Measurements from ENCODE around the gene THAP4.
A peak's percentile ranks its signal among the peaks of the same experiment; 100 is the strongest.

THAP4 gene

DNA sequence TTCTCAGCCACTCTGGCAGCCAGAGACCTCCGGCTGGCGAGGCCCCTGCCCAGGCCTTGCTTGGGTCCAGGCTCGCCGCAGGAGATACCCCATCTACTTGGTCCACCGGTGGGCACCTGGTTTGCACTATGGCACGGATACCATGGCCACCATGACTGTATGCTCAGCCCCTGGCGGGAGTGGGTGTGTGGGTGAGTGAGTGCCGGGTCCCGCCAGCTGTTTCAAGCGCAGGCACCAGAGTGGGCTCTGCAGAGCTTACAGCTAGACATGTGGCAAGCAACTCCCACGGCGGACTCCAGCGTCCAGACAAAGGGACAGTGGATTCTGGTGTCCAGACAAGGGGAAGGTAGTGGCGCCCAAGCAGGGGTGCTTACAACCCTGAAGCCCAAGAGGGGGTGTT is 2.0 kb upstream of the THAP4 start:
- H3K27me3 ChIP-seq (replicated peaks; ENCODE audit: control insufficient read depth, insufficient read depth, low read length): no peaks in the 10 kb centered on the region
- TF ChIP-seq, protein P1, sequence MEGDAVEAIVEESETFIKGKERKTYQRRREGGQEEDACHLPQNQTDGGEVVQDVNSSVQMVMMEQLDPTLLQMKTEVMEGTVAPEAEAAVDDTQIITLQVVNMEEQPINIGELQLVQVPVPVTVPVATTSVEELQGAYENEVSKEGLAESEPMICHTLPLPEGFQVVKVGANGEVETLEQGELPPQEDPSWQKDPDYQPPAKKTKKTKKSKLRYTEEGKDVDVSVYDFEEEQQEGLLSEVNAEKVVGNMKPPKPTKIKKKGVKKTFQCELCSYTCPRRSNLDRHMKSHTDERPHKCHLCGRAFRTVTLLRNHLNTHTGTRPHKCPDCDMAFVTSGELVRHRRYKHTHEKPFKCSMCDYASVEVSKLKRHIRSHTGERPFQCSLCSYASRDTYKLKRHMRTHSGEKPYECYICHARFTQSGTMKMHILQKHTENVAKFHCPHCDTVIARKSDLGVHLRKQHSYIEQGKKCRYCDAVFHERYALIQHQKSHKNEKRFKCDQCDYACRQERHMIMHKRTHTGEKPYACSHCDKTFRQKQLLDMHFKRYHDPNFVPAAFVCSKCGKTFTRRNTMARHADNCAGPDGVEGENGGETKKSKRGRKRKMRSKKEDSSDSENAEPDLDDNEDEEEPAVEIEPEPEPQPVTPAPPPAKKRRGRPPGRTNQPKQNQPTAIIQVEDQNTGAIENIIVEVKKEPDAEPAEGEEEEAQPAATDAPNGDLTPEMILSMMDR (IDR thresholded peaks at IDR 0.05; ENCODE audit: insufficient read depth, low read length, poor library complexity, severe bottlenecking): no peak
- no peak for DNase-seq (ENCODE audit: extremely low read depth, insufficient read length)
- peaks cover 3% of the 10 kb centered on the region; the same call in 1 of the 2 replicates for H3K36me3 ChIP-seq (ENCODE audit: control insufficient read depth, insufficient read depth, low read length)
- no peak overlapping the region for H3K4me3 ChIP-seq (replicated peaks; ENCODE audit: low read depth, low read length)

DNA sequence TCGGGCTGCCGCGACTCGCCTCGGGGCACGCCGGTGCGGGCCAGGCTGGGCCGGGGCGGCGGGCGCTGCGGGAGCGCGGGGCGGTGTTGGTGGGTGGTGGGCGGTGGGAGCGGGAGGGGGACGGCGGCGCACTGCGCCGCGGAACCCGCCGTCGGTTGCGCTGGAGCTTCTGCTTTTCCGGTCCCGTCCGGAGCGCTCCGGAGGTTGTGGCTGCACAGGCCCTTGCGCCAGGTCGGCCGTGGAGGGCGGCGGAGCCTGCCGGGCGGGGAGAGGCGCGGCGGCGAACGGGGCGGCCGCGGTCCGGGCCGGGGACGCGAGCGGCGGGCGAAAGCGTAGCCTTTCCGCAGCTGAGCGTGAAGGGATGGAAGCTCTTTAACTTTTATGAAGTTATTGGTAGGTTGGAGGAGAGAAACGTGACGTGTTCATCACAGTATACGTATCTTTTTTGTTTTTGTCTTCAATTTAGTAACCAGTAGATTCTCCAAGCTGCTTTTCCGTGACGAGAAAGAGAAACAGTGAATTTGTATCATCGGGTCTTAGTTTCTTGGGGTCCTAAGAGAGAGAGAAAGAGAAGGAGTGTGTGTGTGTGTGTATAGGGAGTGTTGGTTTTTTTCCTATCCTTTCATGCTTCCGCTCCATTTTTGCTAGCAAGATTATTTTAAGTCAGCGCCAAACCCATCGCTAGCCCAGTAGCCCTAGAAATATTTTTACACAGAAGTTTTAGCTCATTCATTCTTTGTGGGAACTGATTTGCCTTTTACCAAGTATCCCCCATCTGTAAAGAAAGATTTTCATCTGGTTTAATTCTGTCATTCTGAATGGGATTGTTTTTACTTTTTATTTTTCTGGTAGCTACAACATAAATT is 1.1 kb upstream of the THAP4 start:
- Histone ChIP-seq H3K27me3 (replicated peaks; ENCODE audit: control insufficient read depth, insufficient read depth, low read length) (no peaks in the 10 kb centered on the region), H3K4me3 (replicated peaks; ENCODE audit: low read depth, low read length) (peak overlapping the region; percentile 89), H3K36me3 (ENCODE audit: control insufficient read depth, insufficient read depth, low read length) (peaks cover 7% of the 10 kb centered on the region)
- DNase-seq (ENCODE audit: extremely low read depth, insufficient read length): no peak
- TF ChIP-seq, protein P1 (IDR thresholded peaks at IDR 0.05; ENCODE audit: insufficient read depth, low read length, poor library complexity, severe bottlenecking): no peak

DNA sequence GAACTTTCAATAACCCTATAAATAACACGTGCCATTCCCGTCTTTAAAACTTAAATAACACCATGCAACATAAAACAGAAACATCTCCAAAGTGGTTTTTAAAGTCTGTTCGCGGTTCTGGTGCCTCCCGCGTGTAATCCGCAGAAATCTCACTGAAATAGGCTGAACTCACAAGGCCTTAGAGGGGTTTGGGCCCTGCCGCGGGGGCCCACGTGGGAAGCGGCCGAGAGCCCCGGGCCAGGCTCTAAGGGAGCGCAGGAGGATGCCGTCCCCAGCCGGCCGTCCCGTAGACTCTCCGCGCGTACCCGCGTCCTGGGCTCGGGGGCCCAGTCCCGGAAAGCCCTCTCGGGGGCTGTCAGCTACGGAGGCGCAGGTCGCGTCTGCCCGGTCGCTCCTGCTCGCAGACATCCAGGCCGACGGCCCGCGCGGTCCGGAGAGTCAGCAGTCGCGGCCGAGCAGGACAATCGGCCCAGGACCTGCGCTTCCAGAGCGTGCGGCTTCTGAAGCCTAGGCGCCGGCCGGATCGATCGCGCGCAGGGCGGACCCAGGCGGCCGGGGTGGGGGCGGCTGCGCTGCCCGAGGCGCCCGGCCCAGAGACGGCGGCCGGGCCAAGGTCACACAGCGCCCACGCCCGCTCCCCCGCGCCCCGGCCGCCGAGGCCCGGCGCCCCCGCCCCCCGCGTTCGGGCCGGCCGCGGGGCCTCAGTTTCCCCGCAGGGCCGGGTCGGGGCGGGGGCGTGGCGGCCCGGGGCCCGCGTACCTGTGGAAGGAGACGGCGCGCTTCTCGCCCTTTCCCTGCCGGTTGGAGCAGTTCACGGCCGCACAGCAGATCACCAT is 558 bp downstream of the THAP4 start:
- TF ChIP-seq, protein P1 (IDR thresholded peaks at IDR 0.05; ENCODE audit: insufficient read depth, low read length, poor library complexity, severe bottlenecking): no peak
- H3K27me3 ChIP-seq (replicated peaks; ENCODE audit: control insufficient read depth, insufficient read depth, low read length): no peaks in the 10 kb centered on the region
- H3K4me3 ChIP-seq (replicated peaks; ENCODE audit: low read depth, low read length): peak overlapping the region; percentile 89
- DNase-seq (ENCODE audit: extremely low read depth, insufficient read length): peak; percentile 70
- H3K36me3 ChIP-seq (ENCODE audit: control insufficient read depth, insufficient read depth, low read length): peaks cover 13% of the 10 kb centered on the region

DNA sequence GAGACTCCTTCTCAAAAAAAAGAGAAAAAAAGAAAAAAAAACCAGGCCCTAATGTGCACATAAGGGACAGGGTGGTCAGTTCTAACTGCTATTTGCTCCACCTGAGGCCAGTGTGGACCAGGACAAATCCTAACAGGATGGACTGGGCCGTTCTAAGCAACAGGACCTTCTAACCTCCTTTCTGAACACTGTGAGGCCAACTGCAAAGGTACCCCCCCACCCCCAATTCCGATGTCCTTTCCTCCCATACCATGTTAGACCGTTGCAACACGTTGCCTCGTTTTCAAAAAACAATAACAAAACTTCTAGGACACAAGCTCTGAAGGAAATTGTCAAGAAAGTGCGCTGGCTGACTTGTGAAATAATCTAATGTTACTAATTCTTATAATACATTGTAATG is 1.2 kb downstream of the THAP4 start:
- Histone ChIP-seq H3K4me3 (replicated peaks; ENCODE audit: low read depth, low read length) (peak overlapping the region; percentile 89), H3K27me3 (replicated peaks; ENCODE audit: control insufficient read depth, insufficient read depth, low read length) (no peaks in the 10 kb centered on the region), H3K36me3 (ENCODE audit: control insufficient read depth, insufficient read depth, low read length) (peaks cover 13% of the 10 kb centered on the region)
- TF ChIP-seq, protein P1 (IDR thresholded peaks at IDR 0.05; ENCODE audit: insufficient read depth, low read length, poor library complexity, severe bottlenecking): no peak
- no peak for DNase-seq (ENCODE audit: extremely low read depth, insufficient read length)

DNA sequence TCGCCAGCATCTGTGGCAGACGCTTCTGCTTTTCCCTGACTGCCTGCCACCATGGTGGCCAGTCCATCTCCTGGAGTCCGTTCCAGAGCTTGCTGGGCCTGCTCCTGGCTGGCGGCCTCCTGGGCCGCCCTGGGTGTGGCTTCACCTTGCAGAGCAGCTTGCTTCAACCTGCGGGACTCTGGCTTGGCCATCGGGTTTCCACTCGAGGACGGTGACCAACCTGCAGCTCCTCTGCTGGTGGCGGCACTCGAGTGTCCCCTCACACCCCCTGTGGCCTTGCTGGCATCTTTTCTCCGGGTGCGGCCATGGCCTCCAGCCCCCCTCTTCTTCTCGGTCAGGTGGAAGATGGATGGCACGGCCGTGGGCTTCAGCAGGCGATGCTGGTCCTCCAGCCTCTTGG is 3.4 kb downstream of the THAP4 start:
- peaks cover 13% of the 10 kb centered on the region for H3K36me3 ChIP-seq (ENCODE audit: control insufficient read depth, insufficient read depth, low read length)

More for the DNA sequence above, 3.4 kb downstream of the THAP4 start:
- H3K27me3 ChIP-seq (replicated peaks; ENCODE audit: control insufficient read depth, insufficient read depth, low read length): no peaks in the 10 kb centered on the region
- TF ChIP-seq, protein P1 (IDR thresholded peaks at IDR 0.05; ENCODE audit: insufficient read depth, low read length, poor library complexity, severe bottlenecking): no peak
- no peak for DNase-seq (ENCODE audit: extremely low read depth, insufficient read length)
- no peak overlapping the region for H3K4me3 ChIP-seq (replicated peaks; ENCODE audit: low read depth, low read length)

Data from GM06990 (cell line).